Measurements from ENCODE around the gene ERG28. TPM values are rescaled to one million over a fixed set of nuclear protein-coding genes. Genes with fewer than 3 reads are reported as not detected.
"Not testable (repeated sequence)": the region's sequence is repeated elsewhere in the genome, so short reads cannot be mapped to it uniquely, and the experiment has no call there.

ERG28 gene
- total RNA-seq, 1 experiment from 2014 or later = 18.4 TPM

- Histone ChIP-seq H2AFZ (ENCODE audit: low read depth, low read length, poor library complexity, severe bottlenecking) (no peak overlapping the region), H3K9ac (ENCODE audit: low read length) (no peak overlapping the region), H3K9me3 (ENCODE audit: control insufficient read depth in 1 of 2, insufficient read depth in 1 of 2, low read depth in 1 of 2, low read length in 2 of 2) (no peaks in the 10 kb centered on the region), H3K9me2 (ENCODE audit: insufficient read depth) (no peaks in the 10 kb centered on the region), H3K4me1 (ENCODE audit: control insufficient read depth in 1 of 2, insufficient read depth in 2 of 2, low read length in 2 of 2) (no peaks in the 10 kb centered on the region), H3K79me2 (ENCODE audit: insufficient read depth, low read length) (no peaks in the 10 kb centered on the region), H3K4me2 (ENCODE audit: low read length) (no peak overlapping the region), H3K27ac (ENCODE audit: low read depth, low read length) (no peak overlapping the region), H3K27me3 (ENCODE audit: insufficient read depth, low read length) (no peaks in the 10 kb centered on the region), H4K20me1 (ENCODE audit: insufficient read depth) (no peaks in the 10 kb centered on the region), H3K36me3 (ENCODE audit: control insufficient read depth in 1 of 2, insufficient read depth in 2 of 2, low read length in 2 of 2) (peaks cover 3 to 17% of the 10 kb centered on the region in 2 experiments; a peak in 2 of 4 replicates), H3K4me3 (replicated peaks in 1 of 2; ENCODE audit: low read depth in 1 of 2, low read length in 2 of 2) (no peak overlapping the region)
- no TSS peak for BruUV-seq (replicated peaks)
- ATAC-seq (no peak), DNase-seq (ENCODE audit: low read depth, low spot score) (no peak)
- TF ChIP-seq RAD21 (IDR thresholded peaks at IDR 0.05; ENCODE audit: low read depth) (no peak), TCF7L2 (IDR thresholded peaks at IDR 0.05; ENCODE audit: borderline replicate concordance, extremely low read depth, insufficient read depth, insufficient read length) (no peak), EZH2phosphoT487 (IDR thresholded peaks at IDR 0.05; ENCODE audit: borderline replicate concordance) (no peak), JUND (IDR thresholded peaks at IDR 0.05) (no peak), CEBPB (IDR thresholded peaks at IDR 0.05; ENCODE audit: low read depth) (no peak), ZNF274 (IDR thresholded peaks at IDR 0.05; ENCODE audit: low read depth, low read length) (no peak), SP1 (IDR thresholded peaks at IDR 0.05; ENCODE audit: low read depth) (no peak), EZH2 (IDR thresholded peaks at IDR 0.05) (no peak), EGR1 (IDR thresholded peaks at IDR 0.05; ENCODE audit: low read depth) (no peak), ZFX (IDR thresholded peaks at IDR 0.05) (no peak), ELF1 (IDR thresholded peaks at IDR 0.05; ENCODE audit: borderline replicate concordance, low read depth) (no peak), POLR2A (IDR thresholded peaks at IDR 0.05; ENCODE audit: borderline replicate concordance, extremely low read depth, insufficient read depth, insufficient read length) (no peak), YY1 (IDR thresholded peaks at IDR 0.05; ENCODE audit: extremely low read depth, insufficient replicate concordance, low read depth, low read length) (no peak)
- TF ChIP-seq, protein P1, sequence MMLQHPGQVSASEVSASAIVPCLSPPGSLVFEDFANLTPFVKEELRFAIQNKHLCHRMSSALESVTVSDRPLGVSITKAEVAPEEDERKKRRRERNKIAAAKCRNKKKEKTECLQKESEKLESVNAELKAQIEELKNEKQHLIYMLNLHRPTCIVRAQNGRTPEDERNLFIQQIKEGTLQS (IDR thresholded peaks at IDR 0.05) = no peak
- TF ChIP-seq, protein P2, sequence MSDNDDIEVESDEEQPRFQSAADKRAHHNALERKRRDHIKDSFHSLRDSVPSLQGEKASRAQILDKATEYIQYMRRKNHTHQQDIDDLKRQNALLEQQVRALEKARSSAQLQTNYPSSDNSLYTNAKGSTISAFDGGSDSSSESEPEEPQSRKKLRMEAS (IDR thresholded peaks at IDR 0.05) = no peak
- CTCF ChIA-PET = no interaction called here
- intact Hi-C loops (cut with micrococcal nuclease) = no loop called here
- RAD21 ChIA-PET (ENCODE audit: low non-redundant PET in 1 of 2, low total read pairs in 2 of 2, uncharacterized antibody in 2 of 2, unreplicated experiment in 2 of 2) = no interaction called here
- POLR2A ChIA-PET = no interaction called here
Measured at GRCh38 chr14:75697386-75697785, 36.7 kb upstream of the ERG28 start.

GRCh38 chr14:75695025-75695424, 34.3 kb upstream of the ERG28 start:
- H2AFZ ChIP-seq (ENCODE audit: low read depth, low read length, poor library complexity, severe bottlenecking); H3K4me1 ChIP-seq (ENCODE audit: control insufficient read depth in 1 of 2, insufficient read depth in 2 of 2, low read length in 2 of 2); H4K20me1 ChIP-seq (ENCODE audit: insufficient read depth); DNase-seq (ENCODE audit: low read depth, low spot score); H3K9ac ChIP-seq (ENCODE audit: low read length); intact Hi-C loops (cut with micrococcal nuclease); POLR2A ChIA-PET; H3K9me3 ChIP-seq (ENCODE audit: control insufficient read depth in 1 of 2, insufficient read depth in 1 of 2, low read depth in 1 of 2, low read length in 2 of 2); H3K79me2 ChIP-seq (ENCODE audit: insufficient read depth, low read length); ATAC-seq; H3K4me2 ChIP-seq (ENCODE audit: low read length); H3K27me3 ChIP-seq (ENCODE audit: insufficient read depth, low read length); H3K4me3 ChIP-seq (replicated peaks in 1 of 2; ENCODE audit: low read depth in 1 of 2, low read length in 2 of 2); BruUV-seq (replicated peaks); H3K27ac ChIP-seq (ENCODE audit: low read depth, low read length); RAD21 ChIA-PET (ENCODE audit: low non-redundant PET in 1 of 2, low total read pairs in 2 of 2, uncharacterized antibody in 2 of 2, unreplicated experiment in 2 of 2); H3K9me2 ChIP-seq (ENCODE audit: insufficient read depth): not testable (repeated sequence)
- CTCF ChIA-PET = interaction anchor here (1.6 kb wide), 1 partner anchor 14 kb away, joined by 3 read pairs; no protein-coding TSS in a partner anchor
- peaks cover 6 to 29% of the 10 kb centered on the region in 2 experiments; a peak in 3 of 4 replicates for H3K36me3 ChIP-seq (ENCODE audit: control insufficient read depth in 1 of 2, insufficient read depth in 2 of 2, low read length in 2 of 2)
